Activated CD4-positive, alpha-beta T cell treated with anti-CD3 and anti-CD28 coated beads for 24 hours (primary cell): ENCODE measurements around the gene TGFA.

Experiments used
- DNase-seq, 2 donors: peaks; one replicate each; pipeline ENCODE4 v3.0.0-alpha.2; 2020; ENCODE audit warnings: low read depth in 2 of 2

The TGFA gene

GRCh38 chr2:70523996-70524965 is 29.3 kb downstream of the TGFA start:
- DNase-seq, result no peak

- no peak for DNase-seq
Observed at GRCh38 chr2:70523672-70523995, 30.0 kb downstream of the TGFA start.

GRCh38 chr2:70522627-70523026 is 31.0 kb downstream of the TGFA start:
- DNase-seq, result no peak

GRCh38 chr2:70520825-70521224 is 32.8 kb downstream of the TGFA start:
- DNase-seq, result no peak

- DNase-seq, result no peak
Observed at GRCh38 chr2:70519453-70519852, 34.2 kb downstream of the TGFA start.

GRCh38 chr2:70518557-70518956 is 35.1 kb downstream of the TGFA start:
- no peak for DNase-seq

- DNase-seq, result no peak
Observed at GRCh38 chr2:70517804-70518203, 35.8 kb downstream of the TGFA start.

GRCh38 chr2:70516596-70516995 is 37.0 kb downstream of the TGFA start:
- no peak for DNase-seq

GRCh38 chr2:70515938-70516337 is 37.7 kb downstream of the TGFA start:
- no peak for DNase-seq

GRCh38 chr2:70514612-70515055 is 39.0 kb downstream of the TGFA start:
- no peak for DNase-seq

GRCh38 chr2:70513738-70514137 is 39.9 kb downstream of the TGFA start:
- DNase-seq, result no peak

- DNase-seq, result no peak
Observed at GRCh38 chr2:70511971-70512729, 41.5 kb downstream of the TGFA start.

- DNase-seq, result no peak
Observed at GRCh38 chr2:70510313-70510712, 43.3 kb downstream of the TGFA start.

GRCh38 chr2:70509565-70509964 is 44.1 kb downstream of the TGFA start:
- DNase-seq, result no peak

GRCh38 chr2:70508711-70509462 is 44.7 kb downstream of the TGFA start:
- DNase-seq, result no peak

- no peak for DNase-seq
Observed at GRCh38 chr2:70505613-70506391, 47.8 kb downstream of the TGFA start.

- DNase-seq, result no peak
Observed at GRCh38 chr2:70504750-70505149, 48.9 kb downstream of the TGFA start.

- no peak for DNase-seq
Observed at GRCh38 chr2:70503896-70504295, 49.7 kb downstream of the TGFA start.

- no peak for DNase-seq
Observed at GRCh38 chr2:70501728-70502127, 51.9 kb downstream of the TGFA start.

- no peak for DNase-seq
Observed at GRCh38 chr2:70501215-70501614, 52.4 kb downstream of the TGFA start.

- no peak for DNase-seq
Observed at GRCh38 chr2:70499253-70499652, 54.4 kb downstream of the TGFA start.
